Body of pancreas (tissue), 4 donors: Measurements from ENCODE around the gene SPAST.

Source experiments
- POLR2A ChIP-seq, 3 donors: fragments of 450-650 bp; IDR thresholded peaks; one replicate each; pipeline ENCODE4 v1.6.1; 2016; ENCODE audit warnings: antibody characterized with exemption in 3 of 3, mild to moderate bottlenecking in 2 of 3
- TF ChIP-seq, protein P1 (sequence below), 7 experiments: fragments of 450-650 bp in 4 of 7; fragments of 200-600 bp in 3 of 7; sonication (generic) in 3 of 7; IDR thresholded peaks; one replicate each; pipeline ENCODE4 v1.5.1; 2016 to 2019; ENCODE audit warnings: antibody characterized with exemption in 7 of 7

DNA sequence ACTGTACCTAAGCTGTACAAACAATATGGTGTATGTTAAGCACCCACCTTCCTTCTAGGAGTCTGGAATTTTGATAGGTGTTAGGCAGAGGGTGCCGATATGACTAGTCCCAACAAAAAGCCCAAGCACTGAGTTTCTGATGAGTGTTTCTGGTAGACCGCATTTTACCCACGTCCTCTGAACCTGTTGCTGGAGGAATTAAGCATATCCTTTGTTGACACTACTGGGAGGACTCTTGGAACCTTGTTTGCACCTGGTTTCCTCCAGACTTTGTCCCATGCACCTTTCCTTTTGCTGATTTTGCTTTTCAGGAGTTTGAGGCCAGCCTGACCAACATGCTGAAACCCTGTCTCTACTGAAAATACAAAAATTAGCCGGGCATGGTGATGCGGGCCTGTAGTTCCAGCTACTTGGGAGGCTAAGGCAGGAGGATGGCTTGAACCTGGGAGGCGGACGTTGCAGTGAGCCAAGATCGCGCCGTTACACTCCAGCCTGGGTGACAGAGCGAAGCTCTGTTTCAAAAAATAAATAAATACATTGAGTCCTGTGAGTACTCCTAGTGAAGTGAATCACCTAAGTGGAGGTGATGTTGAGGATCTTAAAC, 11.4 kb upstream of the SPAST start:
- TF ChIP-seq, protein P1, sequence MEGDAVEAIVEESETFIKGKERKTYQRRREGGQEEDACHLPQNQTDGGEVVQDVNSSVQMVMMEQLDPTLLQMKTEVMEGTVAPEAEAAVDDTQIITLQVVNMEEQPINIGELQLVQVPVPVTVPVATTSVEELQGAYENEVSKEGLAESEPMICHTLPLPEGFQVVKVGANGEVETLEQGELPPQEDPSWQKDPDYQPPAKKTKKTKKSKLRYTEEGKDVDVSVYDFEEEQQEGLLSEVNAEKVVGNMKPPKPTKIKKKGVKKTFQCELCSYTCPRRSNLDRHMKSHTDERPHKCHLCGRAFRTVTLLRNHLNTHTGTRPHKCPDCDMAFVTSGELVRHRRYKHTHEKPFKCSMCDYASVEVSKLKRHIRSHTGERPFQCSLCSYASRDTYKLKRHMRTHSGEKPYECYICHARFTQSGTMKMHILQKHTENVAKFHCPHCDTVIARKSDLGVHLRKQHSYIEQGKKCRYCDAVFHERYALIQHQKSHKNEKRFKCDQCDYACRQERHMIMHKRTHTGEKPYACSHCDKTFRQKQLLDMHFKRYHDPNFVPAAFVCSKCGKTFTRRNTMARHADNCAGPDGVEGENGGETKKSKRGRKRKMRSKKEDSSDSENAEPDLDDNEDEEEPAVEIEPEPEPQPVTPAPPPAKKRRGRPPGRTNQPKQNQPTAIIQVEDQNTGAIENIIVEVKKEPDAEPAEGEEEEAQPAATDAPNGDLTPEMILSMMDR (IDR thresholded peaks at IDR 0.05) = no peak
- TF ChIP-seq POLR2A (IDR thresholded peaks at IDR 0.05) = no peak
